Loucy (cell line): ENCODE measurements around the gene NREP.

ENCODE experiments used
- H2AFZ ChIP-seq: fragments of 200-600 bp; sonication (generic); 2 replicates; pipeline ENCODE4 v1.6.0; 2016; ENCODE audit warnings: antibody characterized with exemption, mild to moderate bottlenecking, low read length, moderate library complexity
- H3F3A ChIP-seq: fragments of 200-600 bp; 2 replicates; pipeline ENCODE4 v1.6.0; 2016; ENCODE audit warnings: antibody characterized with exemption, low read depth, mild to moderate bottlenecking
- H3K27me3 ChIP-seq: fragments of 200-600 bp; sonication (generic); 2 replicates; pipeline ENCODE4 v1.6.1; 2014; ENCODE audit warnings: low read length, mild to moderate bottlenecking; ENCODE audit not compliant: insufficient read depth, poor library complexity, severe bottlenecking
- H3K36me3 ChIP-seq: fragments of 200-600 bp; sonication (generic); 2 replicates; pipeline ENCODE4 v1.6.1; 2016; ENCODE audit warnings: low read length; ENCODE audit not compliant: insufficient read depth
- H3K4me1 ChIP-seq: fragments of 200-600 bp; sonication (generic); 2 replicates; pipeline ENCODE4 v1.5.1; 2014; ENCODE audit warnings: low read length, mild to moderate bottlenecking; ENCODE audit not compliant: insufficient read depth, poor library complexity, severe bottlenecking
- H3K4me2 ChIP-seq: fragments of 200-600 bp; sonication (generic); 2 replicates; pipeline ENCODE4 v1.6.0; 2014; ENCODE audit warnings: antibody characterized with exemption, low read length, low read depth, mild to moderate bottlenecking; ENCODE audit not compliant: poor library complexity, severe bottlenecking
- H3K4me3 ChIP-seq: fragments of 200-600 bp; sonication (generic); 2 replicates; pipeline ENCODE4 v1.5.1; 2014; ENCODE audit warnings: low read length, mild to moderate bottlenecking, mixed read lengths; ENCODE audit not compliant: poor library complexity, severe bottlenecking
- H3K79me2 ChIP-seq: fragments of 200-600 bp; sonication (generic); 2 replicates; pipeline ENCODE4 v1.6.1; 2014; ENCODE audit warnings: low read length; ENCODE audit not compliant: insufficient read depth
- H3K9ac ChIP-seq: fragments of 200-600 bp; sonication (generic); 2 replicates; pipeline ENCODE4 v1.6.0; 2014; ENCODE audit warnings: mild to moderate bottlenecking, low read depth, low read length, moderate library complexity; ENCODE audit not compliant: poor library complexity, severe bottlenecking
- H3K9me2 ChIP-seq: fragments of 200-600 bp; sonication (generic); replicated peaks from 2 replicates; pipeline ENCODE4 v1.6.1; 2016; ENCODE audit warnings: low read depth, low read length, mixed read lengths
- H3K9me3 ChIP-seq: fragments of 200-600 bp; sonication (generic); 2 replicates; pipeline ENCODE4 v1.6.1; 2014; ENCODE audit warnings: mild to moderate bottlenecking, antibody characterized with exemption, low read length, low read depth; ENCODE audit not compliant: insufficient read depth
- H4K20me1 ChIP-seq: fragments of 200-600 bp; sonication (generic); 2 replicates; pipeline ENCODE4 v1.6.0; 2014; ENCODE audit warnings: antibody characterized with exemption, low read length, mild to moderate bottlenecking; ENCODE audit not compliant: insufficient read depth, poor library complexity, severe bottlenecking
- EZH2phosphoT487 ChIP-seq: fragments of 200-600 bp; IDR thresholded peaks from 2 replicates; pipeline ENCODE4 v1.6.1; 2018; ENCODE audit warnings: antibody characterized with exemption, mild to moderate bottlenecking, moderate library complexity, borderline replicate concordance
- TF ChIP-seq, protein P1 (sequence below): fragments of 200-600 bp; sonication (generic); conservative IDR thresholded peaks from 2 replicates; pipeline ENCODE4 v1.5.1; 2014; ENCODE audit warnings: mild to moderate bottlenecking, antibody characterized with exemption, low read length

NREP gene

DNA sequence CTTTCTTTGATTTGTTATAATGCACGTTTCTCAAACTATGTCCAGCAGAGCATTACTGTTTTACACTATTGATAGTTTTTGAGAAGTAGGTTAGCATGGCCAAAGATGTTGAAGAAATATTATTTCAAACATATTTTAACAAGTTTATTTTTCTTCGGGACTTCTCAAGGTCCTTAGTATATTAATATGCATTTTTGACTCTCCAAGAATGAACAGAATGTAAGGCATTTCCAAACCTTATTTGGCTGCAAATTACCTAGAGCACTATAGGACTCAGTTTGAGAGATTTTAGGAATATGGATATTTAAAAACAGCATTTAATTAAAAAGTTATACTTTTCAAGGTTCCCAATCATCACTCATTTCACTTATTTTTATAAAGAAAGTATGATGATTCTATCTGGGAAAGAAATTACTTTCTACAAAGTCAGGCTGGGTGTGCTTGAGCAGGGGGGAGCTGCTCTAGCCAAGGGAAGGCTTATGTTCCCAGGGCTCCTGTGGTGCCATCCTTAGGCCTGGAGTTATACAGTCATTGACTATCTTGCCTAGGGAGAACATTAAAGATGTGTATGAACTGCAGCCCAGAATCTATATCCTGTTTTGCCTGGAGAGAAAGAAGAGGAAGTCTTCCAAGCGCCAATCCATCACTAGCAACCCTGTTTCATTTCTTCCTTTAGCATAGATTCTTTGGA is 27.6 kb upstream of the NREP start:
- Histone ChIP-seq H4K20me1 (no peaks in the 10 kb centered on the region), H3K9me2 (no peaks in the 10 kb centered on the region), H3K9me3 (no peaks in the 10 kb centered on the region), H3K36me3 (no peaks in the 10 kb centered on the region), H3F3A (no peaks in the 10 kb centered on the region), H3K4me3 (no peak overlapping the region), H3K4me2 (no peak overlapping the region), H3K9ac (no peak overlapping the region), H3K27me3 (no peaks in the 10 kb centered on the region), H3K4me1 (peaks cover 18% of the 10 kb centered on the region), H3K79me2 (no peaks in the 10 kb centered on the region), H2AFZ (no peak overlapping the region)
- TF ChIP-seq, protein P1, sequence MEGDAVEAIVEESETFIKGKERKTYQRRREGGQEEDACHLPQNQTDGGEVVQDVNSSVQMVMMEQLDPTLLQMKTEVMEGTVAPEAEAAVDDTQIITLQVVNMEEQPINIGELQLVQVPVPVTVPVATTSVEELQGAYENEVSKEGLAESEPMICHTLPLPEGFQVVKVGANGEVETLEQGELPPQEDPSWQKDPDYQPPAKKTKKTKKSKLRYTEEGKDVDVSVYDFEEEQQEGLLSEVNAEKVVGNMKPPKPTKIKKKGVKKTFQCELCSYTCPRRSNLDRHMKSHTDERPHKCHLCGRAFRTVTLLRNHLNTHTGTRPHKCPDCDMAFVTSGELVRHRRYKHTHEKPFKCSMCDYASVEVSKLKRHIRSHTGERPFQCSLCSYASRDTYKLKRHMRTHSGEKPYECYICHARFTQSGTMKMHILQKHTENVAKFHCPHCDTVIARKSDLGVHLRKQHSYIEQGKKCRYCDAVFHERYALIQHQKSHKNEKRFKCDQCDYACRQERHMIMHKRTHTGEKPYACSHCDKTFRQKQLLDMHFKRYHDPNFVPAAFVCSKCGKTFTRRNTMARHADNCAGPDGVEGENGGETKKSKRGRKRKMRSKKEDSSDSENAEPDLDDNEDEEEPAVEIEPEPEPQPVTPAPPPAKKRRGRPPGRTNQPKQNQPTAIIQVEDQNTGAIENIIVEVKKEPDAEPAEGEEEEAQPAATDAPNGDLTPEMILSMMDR: no peak
- no peak for TF ChIP-seq EZH2phosphoT487

DNA sequence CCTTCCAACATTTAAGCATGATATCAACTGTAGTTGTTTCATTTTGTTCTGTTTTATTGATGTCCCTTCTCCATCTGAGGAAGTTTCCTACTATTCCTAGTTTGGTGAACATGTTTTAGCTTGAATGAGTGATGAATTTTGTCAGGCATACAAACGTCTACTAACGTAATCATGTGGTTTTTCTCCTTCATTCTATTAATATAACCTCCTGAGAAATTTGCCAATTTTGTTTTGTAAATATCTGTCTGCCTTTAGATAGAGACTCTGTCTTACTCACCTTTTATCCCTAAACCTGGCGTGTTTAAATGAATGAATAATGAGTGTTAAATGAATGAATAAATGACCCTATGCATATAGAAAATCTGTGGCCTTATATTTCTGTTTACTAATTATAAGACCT is 26.5 kb upstream of the NREP start:
- Histone ChIP-seq H3K4me3 (no peak overlapping the region), H3K79me2 (no peaks in the 10 kb centered on the region), H3F3A (no peaks in the 10 kb centered on the region), H2AFZ (no peak overlapping the region), H3K9me3 (no peaks in the 10 kb centered on the region), H3K36me3 (no peaks in the 10 kb centered on the region), H3K9me2 (no peaks in the 10 kb centered on the region), H3K4me1 (peaks cover 26% of the 10 kb centered on the region), H3K27me3 (no peaks in the 10 kb centered on the region), H4K20me1 (no peaks in the 10 kb centered on the region), H3K9ac (no peak overlapping the region), H3K4me2 (no peak overlapping the region)
- TF ChIP-seq EZH2phosphoT487: no peak
- TF ChIP-seq, protein P1: no peak

DNA sequence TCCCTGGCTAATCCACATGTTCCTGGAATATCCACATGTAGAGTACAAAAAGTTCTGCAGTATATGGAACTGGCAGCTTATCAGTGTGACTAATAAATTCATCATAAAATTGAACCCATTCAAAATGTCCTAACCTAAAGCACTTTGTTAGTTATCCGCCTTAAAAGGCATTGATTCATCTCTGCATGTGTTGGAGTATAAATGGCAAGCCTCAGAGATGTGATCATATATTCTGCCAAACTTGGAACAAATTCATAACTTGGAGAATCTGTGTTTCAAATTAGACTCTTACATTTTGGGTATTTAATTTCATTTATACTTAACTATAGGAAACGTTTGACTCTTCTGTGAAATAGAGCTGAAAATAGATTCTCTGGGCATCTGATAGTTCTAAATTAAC is 25.2 kb upstream of the NREP start:
- Histone ChIP-seq H3K4me1 (peaks cover 39% of the 10 kb centered on the region), H3K4me3 (no peak overlapping the region), H3K9me2 (no peaks in the 10 kb centered on the region), H4K20me1 (no peaks in the 10 kb centered on the region), H3K79me2 (no peaks in the 10 kb centered on the region), H3K36me3 (no peaks in the 10 kb centered on the region), H2AFZ (no peak overlapping the region), H3K27me3 (no peaks in the 10 kb centered on the region), H3F3A (no peaks in the 10 kb centered on the region), H3K9me3 (no peaks in the 10 kb centered on the region), H3K9ac (no peak overlapping the region), H3K4me2 (no peak overlapping the region)
- TF ChIP-seq EZH2phosphoT487: no peak
- TF ChIP-seq, protein P1: no peak
